Right ventricle myocardium inferior (tissue), 1 donor: ENCODE data around the gene FN1. TPM values are rescaled to one million over a fixed set of nuclear protein-coding genes. Genes with fewer than 3 reads are reported as not detected.
"Not testable (repeated sequence)": the region's sequence is repeated elsewhere in the genome, so short reads cannot be mapped to it uniquely, and the experiment has no call there.

ENCODE experiments used
- ATAC-seq: fragments of 200-7000 bp; cut with Tn5 transposase; one replicate; pipeline ENCODE4 v1.9.1; 2020; ENCODE audit warnings: mild to moderate bottlenecking, moderate library complexity
- DNase-seq: peaks from one replicate; pipeline ENCODE4 v3.0.0; 2021; ENCODE audit errors: missing footprints
- intact Hi-C: fragments of 100-400 bp; cut with DNase I; formaldehyde crosslinking; loops from one replicate; pipeline ENCODE4 v1.11.0; 2022
- total RNA-seq: library from RNA; stranded (reverse); fragmentation: NEBNext Ultra II Directional; extraction: Animal tissue kit (Norgen Biotek cat#: 25700); gene quantifications from one replicate; pipeline ENCODE4 v1.2.1, GENCODE V29; 2021
- donor health status: DM: no; HTN: yes; CAD: no; lungs with severe emphysema.

FN1 gene
- total RNA-seq, 1 donor from 2014 or later: 92.2 TPM

DNA sequence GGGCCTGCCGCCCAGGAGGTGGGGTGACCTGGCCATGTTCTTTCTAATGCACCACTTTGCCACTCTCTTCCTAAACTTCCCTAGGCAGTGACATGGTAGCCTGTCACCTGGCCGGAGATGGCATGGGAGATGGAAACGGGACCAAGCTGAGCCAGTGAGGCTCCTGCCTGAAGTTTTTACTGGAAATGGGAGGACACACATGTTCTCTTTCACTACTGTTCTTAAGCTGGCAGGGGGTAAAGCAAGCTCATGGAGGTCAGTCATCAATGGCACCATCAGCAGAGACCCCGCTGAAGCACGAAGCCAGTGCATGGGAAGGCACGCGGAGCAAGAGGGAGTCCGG is 73.3 kb downstream of the FN1 start:
- intact Hi-C loops: no loop called here
- DNase-seq (no peak), ATAC-seq (no peak)

DNA sequence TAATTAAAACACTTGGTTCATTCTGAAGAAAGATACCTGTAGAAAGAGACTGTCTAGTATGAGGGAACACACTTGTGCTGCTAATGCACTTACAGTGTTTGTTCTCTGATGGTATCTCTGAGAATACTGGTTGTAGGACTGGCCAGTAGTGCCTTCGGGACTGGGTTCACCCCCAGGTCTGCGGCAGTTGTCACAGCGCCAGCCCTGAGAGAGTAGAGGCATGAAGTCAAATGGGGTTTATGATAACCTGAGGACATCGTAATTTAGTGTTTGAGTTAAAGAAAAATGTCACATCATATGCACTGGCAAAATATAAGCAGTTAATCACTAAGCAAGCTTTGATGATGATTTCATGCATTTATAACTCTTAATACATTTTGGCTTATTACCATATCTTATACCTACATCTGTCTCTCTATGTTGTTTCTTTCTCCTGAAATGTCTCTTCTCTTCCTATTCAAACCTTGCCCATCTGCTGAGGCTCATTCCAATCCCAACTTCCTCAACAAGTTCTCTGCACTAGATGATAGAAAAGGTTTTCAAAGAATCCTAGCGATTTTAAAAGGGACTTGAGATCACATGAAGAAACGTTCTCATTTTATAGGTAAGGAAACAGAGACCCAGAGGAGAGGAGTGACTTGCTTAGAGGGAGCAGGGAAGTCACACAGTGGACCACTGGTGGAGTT is 73.8 kb downstream of the FN1 start:
- DNase-seq: no peak
- intact Hi-C loops: no loop called here

DNA sequence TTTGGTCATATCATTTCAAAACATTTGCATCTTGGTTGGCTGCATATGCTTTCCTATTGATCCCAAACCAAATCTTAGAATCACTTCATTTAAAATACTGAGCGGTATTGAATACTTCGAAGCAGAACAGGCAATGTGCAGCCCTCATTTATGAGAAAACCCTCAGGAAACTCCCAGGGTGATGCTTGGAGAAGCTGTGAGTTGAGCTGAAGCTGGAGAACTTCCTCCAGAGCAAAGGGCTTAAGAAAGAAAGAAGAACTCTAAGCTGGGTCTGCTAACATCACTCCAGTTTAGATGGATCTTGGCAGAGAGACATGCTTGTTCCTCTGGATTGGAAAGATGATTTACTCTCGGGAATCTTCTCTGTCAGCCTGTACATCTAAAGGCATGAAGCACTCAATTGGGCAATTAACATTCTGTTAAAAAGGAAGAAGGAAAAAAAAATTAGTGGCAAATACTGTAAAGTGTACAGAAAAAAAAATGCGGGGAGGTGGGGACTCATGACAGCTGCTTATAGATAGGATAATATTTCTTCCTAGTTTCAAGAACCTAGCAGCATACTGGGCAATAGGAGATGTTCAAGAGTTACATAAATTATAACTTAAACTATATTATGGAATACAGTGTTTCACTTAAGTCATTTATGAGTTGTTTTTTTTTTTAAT is 74.5 kb downstream of the FN1 start:
- no peak for DNase-seq
- ATAC-seq: no peak
- intact Hi-C loops: no loop called here

More for the DNA sequence above, 73.8 kb downstream of the FN1 start:
- no peak for ATAC-seq

DNA sequence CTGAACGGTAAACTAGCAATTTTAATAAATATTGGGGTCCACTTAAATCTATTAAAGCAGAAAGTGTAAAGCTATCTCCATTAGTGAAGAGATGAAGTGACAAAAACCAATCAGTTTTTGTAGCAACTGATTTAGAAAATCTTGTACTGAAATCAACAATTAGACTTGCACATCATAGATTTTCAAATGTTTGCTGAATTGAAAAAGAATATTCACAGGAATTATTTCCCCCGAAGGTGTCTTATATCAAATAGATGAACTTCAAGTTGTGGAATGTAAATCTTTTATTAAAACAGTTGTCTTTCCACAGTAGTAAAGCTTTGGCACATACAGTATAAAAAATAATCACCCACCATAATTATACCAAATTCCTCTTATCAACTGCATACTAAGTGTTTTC is 75.3 kb downstream of the FN1 start:
- ATAC-seq: no peak
- DNase-seq: no peak
- intact Hi-C loops: no loop called here

DNA sequence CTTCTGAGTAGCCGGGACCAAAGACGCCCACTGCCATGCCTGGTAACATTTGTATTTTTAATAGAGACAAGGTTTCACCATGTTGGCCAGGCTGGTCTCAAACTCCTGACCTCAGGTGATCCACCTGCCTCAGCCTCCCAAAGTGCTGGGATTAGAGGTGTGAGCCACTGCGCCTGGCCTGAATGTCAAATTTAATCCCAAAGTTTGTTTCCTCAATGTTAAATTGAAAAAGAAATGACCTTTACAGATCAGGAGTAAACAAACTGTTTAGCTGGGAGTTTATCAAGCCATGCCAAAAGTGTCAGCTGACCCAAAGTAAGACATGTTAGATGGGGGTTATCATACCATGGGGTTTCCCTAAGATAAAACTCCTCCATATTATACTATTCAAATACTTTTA is 75.8 kb downstream of the FN1 start:
- DNase-seq, ATAC-seq, intact Hi-C loops: not testable (repeated sequence)

DNA sequence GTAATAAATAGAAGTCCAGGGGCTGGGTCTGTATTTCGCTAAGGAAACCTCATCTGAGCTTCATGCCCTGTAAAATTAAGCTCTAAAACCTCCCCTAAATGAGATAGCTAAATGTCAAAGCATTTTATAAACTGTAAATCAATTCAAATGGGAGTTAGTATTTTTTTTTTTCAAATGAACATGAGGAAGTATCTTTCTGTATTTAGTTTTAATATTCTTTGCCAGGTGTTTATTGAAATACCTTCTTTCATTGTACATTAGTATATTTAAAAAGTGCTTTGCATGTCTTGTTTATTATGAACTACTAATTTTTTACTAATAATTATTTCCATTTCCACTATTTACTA is 76.3 kb downstream of the FN1 start:
- intact Hi-C loops: no loop called here
- DNase-seq: no peak
- no peak for ATAC-seq

DNA sequence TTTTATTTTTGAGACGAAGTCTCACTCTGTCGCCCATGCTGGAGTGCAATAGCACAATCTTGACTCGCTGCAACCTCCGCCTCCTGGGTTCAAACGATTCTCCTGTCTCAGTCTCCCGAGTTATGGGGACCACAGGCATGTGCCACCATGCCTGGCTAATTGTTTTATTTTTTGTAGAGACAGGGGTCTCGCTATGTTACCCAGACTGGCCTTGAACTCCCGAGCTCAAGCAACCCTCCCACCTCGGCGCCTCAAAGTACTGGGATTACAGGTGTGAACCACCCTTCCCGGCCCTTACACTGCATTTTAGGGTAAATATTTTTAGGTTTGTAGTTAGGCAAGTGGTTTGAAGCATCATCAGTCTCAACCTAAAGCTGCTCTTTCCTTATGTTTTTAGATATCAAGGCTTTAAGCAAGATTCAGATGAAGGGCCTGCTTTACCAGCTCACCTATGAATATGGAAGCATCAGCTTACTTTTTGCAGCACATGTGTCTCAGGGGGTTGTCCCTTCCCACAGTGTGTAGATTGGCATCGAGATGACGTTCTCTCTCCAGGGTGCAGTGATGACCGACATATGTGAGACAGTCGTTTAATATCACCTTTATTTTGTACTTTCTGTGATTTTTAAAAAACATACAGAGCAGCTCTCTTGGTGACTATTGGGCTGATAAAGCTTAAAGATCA is 76.8 kb downstream of the FN1 start:
- no peak for DNase-seq
- intact Hi-C loops: no loop called here
- ATAC-seq: no peak

DNA sequence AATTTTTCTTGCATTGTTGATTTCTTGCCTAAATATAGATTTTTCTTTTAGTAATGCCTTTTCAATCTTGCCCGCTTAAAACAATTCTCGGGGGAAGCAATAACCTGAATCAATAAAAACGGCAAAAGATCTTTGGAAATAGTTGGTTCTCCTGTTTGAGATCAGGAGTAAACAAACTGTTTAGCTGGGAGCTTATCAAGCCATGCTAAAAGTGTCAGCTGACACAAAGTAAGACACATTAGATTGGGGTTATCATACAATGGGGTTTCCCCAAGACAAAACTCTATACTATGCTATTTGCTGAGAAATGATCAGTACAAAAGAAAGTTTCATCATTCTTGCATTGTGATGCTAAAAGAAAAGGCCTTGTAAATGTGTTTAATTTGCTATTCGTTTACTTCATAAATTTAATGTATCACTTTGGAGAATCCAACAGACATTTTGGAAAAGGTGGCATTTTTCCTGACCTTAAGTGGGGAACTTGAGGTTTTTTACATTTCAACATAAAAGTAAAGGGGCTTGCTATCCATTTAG is 77.5 kb downstream of the FN1 start:
- DNase-seq: no peak
- intact Hi-C loops: no loop called here
- no peak for ATAC-seq

DNA sequence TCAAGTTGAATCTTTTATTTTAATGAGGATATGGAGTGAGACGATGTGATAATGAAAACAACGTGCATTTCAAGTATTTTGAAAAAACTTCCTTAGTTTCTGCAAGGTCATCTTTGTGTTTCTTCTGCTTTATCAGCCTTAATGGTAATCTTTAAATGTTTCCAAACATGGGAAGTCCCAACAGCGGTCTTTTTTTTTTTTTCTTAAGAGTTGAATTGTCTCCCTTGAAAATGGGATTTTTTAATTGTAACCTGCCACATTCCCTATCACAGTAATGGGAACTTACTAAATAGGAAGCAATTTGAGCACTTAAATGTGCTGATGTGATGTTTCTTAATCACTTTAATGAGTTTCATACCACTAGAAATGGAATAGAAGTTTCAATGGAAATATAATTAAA is 78.2 kb downstream of the FN1 start:
- intact Hi-C loops: no loop called here
- DNase-seq (no peak), ATAC-seq (no peak)

DNA sequence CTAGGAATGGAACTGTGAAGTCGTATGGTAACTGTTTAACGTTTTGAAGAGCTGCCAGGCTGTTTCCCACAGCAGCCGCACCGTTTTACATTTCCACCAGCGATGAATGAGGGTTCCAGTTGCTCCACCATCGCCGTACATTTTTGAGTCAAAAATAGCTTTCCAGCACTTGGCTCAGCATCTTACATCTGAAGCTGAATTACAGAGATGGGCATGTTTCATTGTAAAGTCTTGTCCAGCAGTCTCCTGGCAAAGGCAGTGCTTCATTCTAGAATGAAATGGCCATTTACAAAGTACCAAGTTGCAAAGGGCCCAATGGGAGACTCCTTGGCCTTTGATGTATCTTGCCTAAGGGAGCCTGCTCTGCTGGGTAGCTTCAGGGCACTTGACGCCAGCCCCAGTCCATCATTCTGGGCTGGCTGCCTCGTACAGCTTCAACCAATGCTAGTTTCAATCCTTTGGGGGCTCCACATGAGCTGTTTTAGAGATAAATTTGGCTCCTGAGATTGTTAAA is 78.9 kb downstream of the FN1 start:
- intact Hi-C loops: no loop called here
- ATAC-seq: no peak
- no peak for DNase-seq

DNA sequence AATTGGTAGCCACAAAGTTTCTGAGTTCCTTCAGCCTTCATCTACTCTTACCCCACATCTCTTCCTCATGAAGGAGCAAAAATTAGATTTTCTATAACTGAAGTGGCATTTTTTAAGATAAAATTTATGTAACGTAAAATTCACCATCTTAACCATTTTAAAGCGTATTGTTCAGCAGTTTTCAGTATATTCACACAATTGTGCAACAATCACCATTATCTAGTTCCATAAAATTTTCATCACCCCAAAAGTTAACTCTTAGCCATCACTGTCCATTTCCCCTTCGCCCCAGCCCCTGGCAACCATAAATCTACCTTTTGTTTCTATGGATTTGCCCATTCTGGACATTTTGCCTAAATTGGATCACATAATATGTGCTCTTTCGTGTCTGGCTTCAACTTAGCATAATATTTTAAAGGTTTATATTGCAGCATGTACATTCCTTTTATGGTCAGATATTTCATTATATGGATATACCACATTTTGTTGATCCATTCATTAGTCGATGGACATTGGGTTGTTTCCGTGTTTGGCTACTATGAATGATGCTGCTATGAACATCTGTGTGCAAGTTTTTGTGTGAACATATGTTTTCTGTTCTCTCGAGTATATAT is 79.4 kb downstream of the FN1 start:
- DNase-seq: no peak
- no peak for ATAC-seq
- intact Hi-C loops: no loop called here

DNA sequence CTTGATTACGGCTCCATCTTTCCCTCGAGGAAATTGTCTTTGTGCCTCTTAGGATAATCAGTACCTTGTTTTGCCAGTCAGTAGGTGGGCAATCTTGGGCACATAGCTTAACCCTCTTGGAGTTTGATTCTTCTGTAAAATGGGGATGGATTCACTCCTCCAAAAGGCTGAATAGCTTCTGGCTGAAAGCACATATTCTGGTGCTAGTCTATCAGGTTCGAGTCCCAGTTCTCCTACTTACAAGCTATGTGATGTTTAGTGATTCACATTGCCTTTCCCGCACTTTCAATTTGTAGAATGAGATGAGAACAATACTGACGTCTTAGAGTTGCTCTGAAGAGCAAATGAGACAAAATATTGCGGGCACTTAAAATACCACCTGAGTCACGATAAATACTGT is 80.1 kb downstream of the FN1 start:
- DNase-seq (no peak), ATAC-seq (no peak)
- intact Hi-C loops: no loop called here

DNA sequence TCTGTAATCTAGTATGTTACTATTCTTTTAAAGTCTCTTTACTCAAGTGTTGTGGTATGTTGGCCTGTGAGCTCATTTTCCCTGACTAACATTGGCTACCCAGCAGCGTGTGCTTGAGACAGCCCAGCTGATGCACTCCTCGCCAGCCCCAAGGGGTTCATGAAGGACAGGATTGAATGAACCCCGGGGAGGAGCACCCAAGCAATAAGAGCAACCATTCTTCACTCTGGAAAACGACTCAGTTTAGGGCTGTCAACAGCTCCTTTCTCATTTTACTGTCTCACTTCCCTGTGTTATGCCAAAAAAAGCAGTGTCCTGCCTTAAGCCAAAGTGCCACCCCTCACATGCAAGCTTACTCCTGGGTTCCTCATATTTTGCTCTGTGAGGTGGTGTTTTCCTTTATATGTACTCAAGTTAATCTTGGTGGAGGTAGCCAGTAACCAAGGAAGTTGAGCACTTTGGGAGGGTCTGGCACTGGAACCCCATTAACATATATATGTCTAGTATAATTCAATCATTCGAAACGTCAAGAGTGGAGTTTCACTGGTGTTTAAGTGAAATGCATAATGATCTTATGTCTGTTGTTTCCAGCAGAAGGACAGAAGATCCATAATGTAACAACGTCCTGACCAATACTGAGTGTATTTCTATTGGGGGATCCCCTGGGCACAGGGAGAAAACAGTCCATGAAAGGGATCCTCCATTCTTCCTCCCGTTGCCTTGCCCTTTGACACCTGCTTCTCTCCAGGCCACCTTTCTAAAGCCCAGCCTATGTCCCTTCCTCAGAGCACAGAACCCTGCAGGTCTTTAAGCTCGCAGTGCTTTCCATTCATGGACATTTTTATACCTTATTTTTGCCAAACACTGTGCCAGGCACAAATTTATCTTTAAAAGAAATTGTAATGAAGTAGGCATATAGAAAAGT is 80.8 kb downstream of the FN1 start:
- ATAC-seq (peak; percentile 39), DNase-seq (no peak)
- intact Hi-C loops: no loop called here

DNA sequence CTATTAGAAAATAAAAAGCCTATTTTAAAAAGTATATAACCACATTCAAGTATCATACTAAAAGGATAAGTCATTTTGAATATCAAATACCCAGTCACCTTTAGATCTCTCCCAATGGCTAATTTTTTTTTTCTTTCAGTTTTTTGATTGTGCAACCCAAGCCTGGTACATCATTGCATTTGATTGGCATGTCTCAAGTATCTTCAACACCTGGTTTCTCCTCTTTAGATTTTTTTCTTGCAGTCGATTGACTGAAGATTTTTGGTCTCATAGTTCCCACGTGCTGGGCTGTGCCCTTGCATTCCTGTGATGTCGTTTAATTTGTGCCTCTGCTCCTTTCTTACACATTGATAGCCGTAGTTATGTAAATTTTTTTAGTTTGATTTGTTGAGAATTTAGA is 83.3 kb downstream of the FN1 start:
- intact Hi-C loops: no loop called here
- ATAC-seq (no peak), DNase-seq (no peak)

DNA sequence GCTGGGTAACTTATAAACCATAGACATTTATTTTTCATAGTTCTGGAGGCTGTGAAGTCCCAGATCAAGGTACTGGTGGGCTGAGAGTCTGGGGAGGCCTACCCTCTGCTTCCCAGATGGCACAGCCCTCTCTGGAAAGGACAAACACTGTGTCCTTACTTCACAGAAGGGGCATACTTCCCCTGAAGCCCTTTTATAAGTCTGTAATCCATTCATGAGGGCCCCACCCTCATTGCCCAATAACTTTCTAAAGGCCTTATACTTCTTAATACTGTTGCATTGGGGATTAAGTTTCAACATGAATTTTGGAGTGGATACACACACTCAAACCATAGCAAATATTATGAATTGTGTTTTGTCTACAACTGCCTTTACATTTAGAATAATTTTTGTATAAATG is 88.0 kb downstream of the FN1 start:
- no peak for DNase-seq
- ATAC-seq: no peak

DNA sequence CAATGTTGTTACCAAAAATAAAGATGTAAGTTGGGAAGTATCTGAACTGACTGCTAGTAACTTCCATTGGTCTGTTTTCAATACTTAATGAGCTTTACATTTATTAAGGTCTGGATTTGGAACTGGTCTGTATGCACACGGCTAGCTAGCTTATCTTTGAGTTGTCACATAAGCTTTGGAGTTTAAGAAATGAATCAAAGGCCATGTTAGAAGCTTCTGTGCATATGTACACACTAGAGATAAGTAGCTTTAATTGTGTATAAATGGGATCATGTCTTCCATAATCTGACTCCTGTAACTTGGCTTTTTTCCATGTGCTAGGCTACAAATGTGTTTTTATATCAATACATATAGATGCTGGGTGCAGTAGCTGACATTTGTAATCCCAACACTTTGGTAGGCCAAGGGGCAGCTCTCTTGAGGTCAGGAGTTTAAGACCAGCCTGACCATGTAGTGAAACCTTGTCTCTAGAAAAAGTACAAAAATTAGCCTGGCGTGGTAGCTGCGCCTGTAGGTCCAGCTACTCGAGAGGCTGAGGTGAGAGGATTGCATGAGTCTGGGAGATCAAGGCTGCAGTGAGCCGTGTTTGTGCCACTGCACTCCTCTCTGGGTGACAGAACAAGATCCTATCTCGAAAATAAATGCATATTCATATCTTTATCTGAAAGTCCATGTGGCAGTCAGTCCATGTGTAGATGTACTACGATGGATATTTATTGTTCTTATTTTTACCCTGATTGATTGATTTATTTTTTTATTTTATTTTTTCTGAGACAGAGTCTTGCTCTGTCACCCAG is 96.8 kb downstream of the FN1 start:
- no peak for ATAC-seq
- intact Hi-C loops: no loop called here

More for the DNA sequence above, 88.0 kb downstream of the FN1 start:
- intact Hi-C loops: no loop called here

DNA sequence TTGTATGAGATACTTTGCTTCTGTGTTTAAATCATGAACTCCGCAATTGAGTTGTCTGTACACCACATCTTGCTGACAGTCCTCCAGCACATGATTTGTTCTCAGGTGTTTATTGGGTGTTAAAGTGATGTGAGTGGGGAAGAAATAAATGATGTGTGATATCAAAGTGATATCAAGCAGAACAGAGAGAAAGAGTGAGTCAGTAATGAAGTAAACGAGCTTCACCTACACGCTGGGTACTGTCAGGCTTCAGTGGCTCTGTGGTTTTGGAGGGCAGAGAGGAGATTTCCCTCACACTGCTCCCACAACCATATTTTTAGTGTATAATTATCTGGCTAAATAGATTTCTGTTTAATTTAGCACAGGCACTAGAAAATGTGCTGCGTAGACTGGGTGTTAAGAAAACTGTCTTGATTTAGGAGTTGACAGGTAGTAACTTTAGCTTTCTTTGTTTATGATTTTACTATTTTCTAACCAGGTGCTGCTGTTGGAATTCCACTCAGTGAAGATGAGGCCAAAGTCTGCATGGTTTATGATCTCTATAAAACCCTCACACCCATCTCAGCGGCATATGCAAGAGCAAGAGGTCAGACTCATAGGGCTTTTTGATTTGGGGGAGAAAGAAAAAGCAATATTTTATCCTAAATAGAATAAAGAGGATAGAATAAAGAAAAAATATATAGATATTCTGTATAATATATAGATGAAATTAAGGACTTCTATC is 102.8 kb downstream of the FN1 start:
- no peak for ATAC-seq
- no peak for DNase-seq

More for the DNA sequence above, 96.8 kb downstream of the FN1 start:
- DNase-seq: no peak

More for the DNA sequence above, 102.8 kb downstream of the FN1 start:
- intact Hi-C loops: no loop called here
